Stimulated activated naive B cell treated with anti-CD40 and anti-IgM and Interleukin-4, amounts not matched to agents 10 μg/mL and 1 μg/mL and 100 μg/mL, for 72 hours (primary cell): ENCODE results near the gene CUL1.

Source experiments
- ATAC-seq, 2 donors: fragments of 150-1000 bp; cut with Tn5 transposase; replicated peaks; 2 replicates each; pipeline ENCODE4 v1.10.0; 2021; ENCODE audit warnings: moderate library complexity in 1 of 2
- DNase-seq: peaks from one replicate; pipeline ENCODE4 v3.0.0; 2021
- H3K27ac Mint-ChIP-seq: one replicate; pipeline ENCODE4 v1.8.0; 2022; ENCODE audit warnings: mild to moderate bottlenecking, mixed read lengths
- H3K27me3 Mint-ChIP-seq, 2 donors: one replicate each; pipeline ENCODE4 v1.8.0; 2022; ENCODE audit warnings: mixed read lengths in 2 of 2
- H3K36me3 Mint-ChIP-seq, 2 donors: one replicate each; pipeline ENCODE4 v1.8.0; 2022; ENCODE audit warnings: mixed read lengths in 2 of 2, mild to moderate bottlenecking in 1 of 2
- H3K4me1 Mint-ChIP-seq, 2 donors: one replicate each; pipeline ENCODE4 v1.8.0; 2022; ENCODE audit warnings: mixed read lengths in 2 of 2, mild to moderate bottlenecking in 1 of 2
- H3K4me3 Mint-ChIP-seq, 2 donors: one replicate each; pipeline ENCODE4 v1.8.0; 2022; ENCODE audit warnings: mild to moderate bottlenecking in 2 of 2, mixed read lengths in 2 of 2, moderate library complexity in 1 of 2
- H3K9me3 Mint-ChIP-seq, 2 donors: one replicate each; pipeline ENCODE4 v1.8.0; 2022; ENCODE audit warnings: mixed read lengths in 2 of 2, mild to moderate bottlenecking in 1 of 2

The CUL1 gene

GRCh38 chr7:148717266-148717793, 18.6 kb downstream of the CUL1 start:
- Mint-ChIP-seq H3K27ac (no peak overlapping the region), H3K36me3 (peaks cover 12 to 30% of the 10 kb centered on the region in 2 donors), H3K27me3 (no peaks in the 10 kb centered on the region), H3K4me1 (peaks cover 48 to 80% of the 10 kb centered on the region in 2 donors), H3K9me3 (no peaks in the 10 kb centered on the region), H3K4me3 (no peak overlapping the region)
- ATAC-seq, result no peak
- DNase-seq, result no peak

- ATAC-seq (no peak), DNase-seq (no peak)
- H3K9me3 Mint-ChIP-seq, result no peaks in the 10 kb centered on the region
- H3K4me3 Mint-ChIP-seq, result no peak overlapping the region
- peaks cover 17 to 39% of the 10 kb centered on the region in 2 donors for H3K36me3 Mint-ChIP-seq
- H3K27ac Mint-ChIP-seq, result no peak overlapping the region
- no peaks in the 10 kb centered on the region for H3K27me3 Mint-ChIP-seq
- H3K4me1 Mint-ChIP-seq, result peaks cover 53 to 81% of the 10 kb centered on the region in 2 donors
These were observed 19.7 kb downstream of the CUL1 start for GRCh38 chr7:148718431-148718830.

GRCh38 chr7:148719753-148720152, 21.1 kb downstream of the CUL1 start:
- H3K4me1 Mint-ChIP-seq, result peaks cover 53 to 78% of the 10 kb centered on the region in 2 donors
- ATAC-seq (no peak), DNase-seq (no peak)
- H3K27me3 Mint-ChIP-seq, result no peaks in the 10 kb centered on the region
- H3K36me3 Mint-ChIP-seq, result peaks cover 17 to 37% of the 10 kb centered on the region in 2 donors
- no peaks in the 10 kb centered on the region for H3K9me3 Mint-ChIP-seq
- H3K27ac Mint-ChIP-seq, result no peak overlapping the region
- no peak overlapping the region for H3K4me3 Mint-ChIP-seq

GRCh38 chr7:148720472-148720871, 21.8 kb downstream of the CUL1 start:
- Mint-ChIP-seq H3K4me1 (peaks cover 54 to 78% of the 10 kb centered on the region in 2 donors), H3K36me3 (peaks cover 16 to 32% of the 10 kb centered on the region in 2 donors), H3K4me3 (no peak overlapping the region), H3K27me3 (no peaks in the 10 kb centered on the region), H3K9me3 (no peaks in the 10 kb centered on the region), H3K27ac (peak overlapping the region; percentile 38)
- DNase-seq, result no peak
- no peak for ATAC-seq

- H3K27ac Mint-ChIP-seq, result no peak overlapping the region
- peaks cover 56 to 81% of the 10 kb centered on the region in 2 donors for H3K4me1 Mint-ChIP-seq
- no peaks in the 10 kb centered on the region for H3K9me3 Mint-ChIP-seq
- no peaks in the 10 kb centered on the region for H3K27me3 Mint-ChIP-seq
- H3K4me3 Mint-ChIP-seq, result no peak overlapping the region
- peaks cover 13 to 29% of the 10 kb centered on the region in 2 donors for H3K36me3 Mint-ChIP-seq
- ATAC-seq, result no peak
- DNase-seq, result no peak
These were observed 22.7 kb downstream of the CUL1 start for GRCh38 chr7:148721390-148721789.

GRCh38 chr7:148722340-148723165, 23.9 kb downstream of the CUL1 start:
- DNase-seq, result no peak
- peaks cover 11 to 25% of the 10 kb centered on the region in 2 donors for H3K36me3 Mint-ChIP-seq
- peak overlapping the region; percentile 72 for H3K27ac Mint-ChIP-seq

GRCh38 chr7:148723166-148723559, 24.5 kb downstream of the CUL1 start:
- Mint-ChIP-seq H3K4me3 (no peak overlapping the region), H3K27me3 (no peaks in the 10 kb centered on the region), H3K27ac (peak overlapping the region; percentile 80), H3K4me1 (peaks cover 55 to 82% of the 10 kb centered on the region in 2 donors), H3K9me3 (no peaks in the 10 kb centered on the region), H3K36me3 (peaks cover 8 to 28% of the 10 kb centered on the region in 2 donors)
- DNase-seq (no peak), ATAC-seq (no peak)

More at GRCh38 chr7:148722340-148723165, 23.9 kb downstream of the CUL1 start:
- H3K9me3 Mint-ChIP-seq, result no peaks in the 10 kb centered on the region
- no peak overlapping the region for H3K4me3 Mint-ChIP-seq
- peaks cover 53 to 80% of the 10 kb centered on the region in 2 donors for H3K4me1 Mint-ChIP-seq
- H3K27me3 Mint-ChIP-seq, result no peaks in the 10 kb centered on the region
- ATAC-seq, result no peak

- no peaks in the 10 kb centered on the region for H3K9me3 Mint-ChIP-seq
- ATAC-seq, result no peak
- H3K4me3 Mint-ChIP-seq, result no peak overlapping the region
- no peak overlapping the region for H3K27ac Mint-ChIP-seq
- no peaks in the 10 kb centered on the region for H3K27me3 Mint-ChIP-seq
- DNase-seq, result no peak
- peaks cover 54 to 76% of the 10 kb centered on the region in 2 donors for H3K4me1 Mint-ChIP-seq
- peaks cover 8 to 24% of the 10 kb centered on the region in 2 donors for H3K36me3 Mint-ChIP-seq
These were observed 25.1 kb downstream of the CUL1 start for GRCh38 chr7:148723846-148724245.

GRCh38 chr7:148726385-148726784, 27.7 kb downstream of the CUL1 start:
- Mint-ChIP-seq H3K36me3 (peaks cover 11 to 24% of the 10 kb centered on the region in 2 donors), H3K27ac (no peak overlapping the region), H3K9me3 (no peaks in the 10 kb centered on the region), H3K4me3 (no peak overlapping the region), H3K27me3 (no peaks in the 10 kb centered on the region), H3K4me1 (peaks cover 48 to 61% of the 10 kb centered on the region in 2 donors)
- DNase-seq (no peak), ATAC-seq (peak in 1 of 2 donors; percentile 39)

GRCh38 chr7:148727501-148728278, 29.0 kb downstream of the CUL1 start:
- Mint-ChIP-seq H3K9me3 (no peaks in the 10 kb centered on the region), H3K27me3 (no peaks in the 10 kb centered on the region), H3K36me3 (peaks cover 16 to 27% of the 10 kb centered on the region in 2 donors), H3K4me3 (no peak overlapping the region), H3K27ac (peak overlapping the region; percentile 82), H3K4me1 (peaks cover 39 to 54% of the 10 kb centered on the region in 2 donors)
- ATAC-seq (peak; percentile 64 to 82), DNase-seq (no peak)

- peaks cover 18 to 36% of the 10 kb centered on the region in 2 donors for H3K36me3 Mint-ChIP-seq
- no peak overlapping the region for H3K27ac Mint-ChIP-seq
- DNase-seq, result no peak
- no peak overlapping the region for H3K4me3 Mint-ChIP-seq
- no peaks in the 10 kb centered on the region for H3K9me3 Mint-ChIP-seq
- ATAC-seq, result no peak
- H3K4me1 Mint-ChIP-seq, result peaks cover 27 to 33% of the 10 kb centered on the region in 2 donors
- no peaks in the 10 kb centered on the region for H3K27me3 Mint-ChIP-seq
These were observed 31.5 kb downstream of the CUL1 start for GRCh38 chr7:148729984-148730733.

- peaks cover 10 to 13% of the 10 kb centered on the region in 2 donors for H3K4me1 Mint-ChIP-seq
- peaks cover 23 to 47% of the 10 kb centered on the region in 2 donors for H3K36me3 Mint-ChIP-seq
- no peak for ATAC-seq
These were observed 34.2 kb downstream of the CUL1 start for GRCh38 chr7:148732862-148733261.

GRCh38 chr7:148733496-148733895, 34.8 kb downstream of the CUL1 start:
- no peak for ATAC-seq
- Mint-ChIP-seq H3K4me1 (peaks cover 6 to 7% of the 10 kb centered on the region in 2 donors), H3K27ac (peak overlapping the region; percentile 14), H3K4me3 (no peak overlapping the region), H3K27me3 (no peaks in the 10 kb centered on the region), H3K9me3 (no peaks in the 10 kb centered on the region), H3K36me3 (peaks cover 23 to 50% of the 10 kb centered on the region in 2 donors)
- no peak for DNase-seq

More at GRCh38 chr7:148732862-148733261, 34.2 kb downstream of the CUL1 start:
- H3K27ac Mint-ChIP-seq, result no peak overlapping the region
- no peak overlapping the region for H3K4me3 Mint-ChIP-seq
- no peak for DNase-seq
- no peaks in the 10 kb centered on the region for H3K27me3 Mint-ChIP-seq
- no peaks in the 10 kb centered on the region for H3K9me3 Mint-ChIP-seq

- peaks cover 39 to 64% of the 10 kb centered on the region in 2 donors for H3K36me3 Mint-ChIP-seq
- H3K27ac Mint-ChIP-seq, result no peak overlapping the region
These were observed 36.4 kb downstream of the CUL1 start for GRCh38 chr7:148735141-148735540.

More at GRCh38 chr7:148735141-148735540, 36.4 kb downstream of the CUL1 start:
- Mint-ChIP-seq H3K4me3 (no peak overlapping the region), H3K27me3 (no peaks in the 10 kb centered on the region), H3K4me1 (peaks cover 5 to 6% of the 10 kb centered on the region in 2 donors), H3K9me3 (no peaks in the 10 kb centered on the region)
- ATAC-seq, result no peak
- DNase-seq, result no peak
